Sigmoid colon (tissue), 4 donors: Measurements from ENCODE around the gene PCBP1.

Experiments used
- CTCF ChIP-seq, 4 experiments: fragments of 450-650 bp in 3 of 4; fragments of 200-600 bp in 1 of 4; IDR thresholded peaks; one replicate each; pipeline ENCODE4 v1.5.1; 2016 to 2019; ENCODE audit warnings: antibody characterized with exemption in 4 of 4, mild to moderate bottlenecking in 3 of 4, moderate library complexity in 2 of 4
- POLR2A ChIP-seq, 2 donors: fragments of 450-650 bp; IDR thresholded peaks; one replicate each; pipeline ENCODE4 v1.6.1; 2016; ENCODE audit warnings: antibody characterized with exemption in 2 of 2, mild to moderate bottlenecking in 2 of 2, moderate library complexity in 2 of 2
- POLR2AphosphoS5 ChIP-seq, 4 donors: sonication (generic); formaldehyde crosslinking; IDR thresholded peaks; one replicate each; pipeline ENCODE4 v1.6.1; 2017; ENCODE audit warnings: antibody characterized with exemption in 4 of 4

GRCh38 chr2:70128005-70128404 lies 40.7 kb downstream of the PCBP1 start:
- TF ChIP-seq POLR2A (IDR thresholded peaks at IDR 0.05) = no peak
- no peak for TF ChIP-seq CTCF (IDR thresholded peaks at IDR 0.05)
- no peak for TF ChIP-seq POLR2AphosphoS5 (IDR thresholded peaks at IDR 0.05)
